ENCODE data around the gene POC1B.

Gene POC1B

GRCh38 chr12:89497005-89497404, 28.8 kb downstream of the POC1B start:
- no peak for DNase-seq (ENCODE audit: low read depth)

- DNase-seq (ENCODE audit: low read depth) = peak; percentile 76
Measured at GRCh38 chr12:89494411-89495231, 31.2 kb downstream of the POC1B start.

- no peak for DNase-seq (ENCODE audit: low read depth)
Measured at GRCh38 chr12:89493670-89494302, 32.1 kb downstream of the POC1B start.

- DNase-seq (ENCODE audit: low read depth) = no peak
Measured at GRCh38 chr12:89492883-89493282, 33.0 kb downstream of the POC1B start.

GRCh38 chr12:89490922-89491321, 34.9 kb downstream of the POC1B start:
- no peak for DNase-seq (ENCODE audit: low read depth)

GRCh38 chr12:89486264-89486663, 39.6 kb downstream of the POC1B start:
- DNase-seq (ENCODE audit: low read depth) = no peak

- no peak for DNase-seq (ENCODE audit: low read depth)
Measured at GRCh38 chr12:89484470-89484869, 41.4 kb downstream of the POC1B start.

- no peak for DNase-seq (ENCODE audit: low read depth)
Measured at GRCh38 chr12:89481213-89481914, 44.5 kb downstream of the POC1B start.

GRCh38 chr12:89479982-89480381, 45.9 kb downstream of the POC1B start:
- no peak for DNase-seq (ENCODE audit: low read depth)

GRCh38 chr12:89477633-89478279, 48.1 kb downstream of the POC1B start:
- DNase-seq (ENCODE audit: low read depth) = no peak

- DNase-seq (ENCODE audit: low read depth) = no peak
Measured at GRCh38 chr12:89476904-89477595, 48.8 kb downstream of the POC1B start.

- no peak for DNase-seq (ENCODE audit: low read depth)
Measured at GRCh38 chr12:89476232-89476631, 49.6 kb downstream of the POC1B start.

GRCh38 chr12:89475203-89475990, 50.5 kb downstream of the POC1B start:
- DNase-seq (ENCODE audit: low read depth) = peak; percentile 76

- DNase-seq (ENCODE audit: low read depth) = peak; percentile 34
Measured at GRCh38 chr12:89474615-89475014, 51.2 kb downstream of the POC1B start.

GRCh38 chr12:89472508-89472907, 53.3 kb downstream of the POC1B start:
- DNase-seq (ENCODE audit: low read depth) = peak; percentile 76

GRCh38 chr12:89470741-89471509, 54.9 kb downstream of the POC1B start:
- DNase-seq (ENCODE audit: low read depth) = peak; percentile 61

GRCh38 chr12:89469361-89469760, 56.5 kb downstream of the POC1B start:
- DNase-seq (ENCODE audit: low read depth) = peak; percentile 79

- no peak for DNase-seq (ENCODE audit: low read depth)
Measured at GRCh38 chr12:89468648-89469326, 57.1 kb downstream of the POC1B start.

- no peak for DNase-seq (ENCODE audit: low read depth)
Measured at GRCh38 chr12:89468017-89468416, 57.8 kb downstream of the POC1B start.

Measured in ELR (cell line).